HG02884 (cell line): Measurements from ENCODE around the gene ACVRL1.
A peak's percentile ranks its signal among the peaks of the same experiment; 100 is the strongest.

ENCODE experiments used
- ATAC-seq: cut with Tn5 transposase; IDR thresholded peaks from one replicate; pipeline ENCODE4 v1.9.1; 2021; ENCODE audit warnings: mild to moderate bottlenecking, moderate library complexity; ENCODE audit not compliant: unreplicated experiment

Gene ACVRL1

DNA sequence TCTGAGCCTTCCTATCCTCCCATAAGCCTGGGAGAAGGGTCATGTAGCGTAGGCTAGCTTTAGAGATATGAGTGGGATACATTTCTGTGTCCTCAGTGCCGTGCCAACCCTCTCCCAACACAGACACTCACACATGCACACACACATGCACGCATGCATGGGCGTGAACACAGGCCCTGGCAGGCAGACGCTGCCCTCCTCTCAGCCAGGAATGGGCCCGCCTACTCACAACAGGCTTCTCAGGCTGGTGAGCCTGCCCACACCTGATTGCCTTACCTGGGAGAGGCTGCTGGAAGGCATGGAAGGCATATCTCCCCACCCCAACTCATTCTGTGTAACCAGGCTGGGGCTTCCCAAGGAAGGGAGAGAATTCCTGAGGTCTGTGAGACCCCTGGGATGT, 31.4 kb downstream of the ACVRL1 start:
- no peak for ATAC-seq

- ATAC-seq, result no peak
Observed at GRCh38 chr12:51941011-51941581, 33.8 kb downstream of the ACVRL1 start.

DNA sequence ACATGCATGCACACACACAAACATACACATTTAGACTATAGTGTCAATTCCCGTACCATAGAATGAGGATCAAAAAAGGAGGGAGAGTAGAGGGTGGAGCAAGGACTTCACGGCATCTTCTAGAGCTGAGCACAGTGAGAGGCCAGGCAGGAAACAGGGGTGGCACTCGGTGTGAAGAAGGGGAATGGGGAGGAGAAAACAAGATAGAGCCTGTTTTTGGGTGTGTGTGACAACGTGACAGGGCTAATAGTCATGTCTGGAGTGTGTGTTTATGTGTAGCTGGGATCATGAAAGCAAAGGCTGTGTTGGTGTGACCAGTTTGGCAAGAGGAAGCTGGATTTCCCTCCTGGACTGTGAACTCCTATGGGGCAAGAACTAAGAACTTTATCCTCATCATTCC, 34.3 kb downstream of the ACVRL1 start:
- no peak for ATAC-seq

DNA sequence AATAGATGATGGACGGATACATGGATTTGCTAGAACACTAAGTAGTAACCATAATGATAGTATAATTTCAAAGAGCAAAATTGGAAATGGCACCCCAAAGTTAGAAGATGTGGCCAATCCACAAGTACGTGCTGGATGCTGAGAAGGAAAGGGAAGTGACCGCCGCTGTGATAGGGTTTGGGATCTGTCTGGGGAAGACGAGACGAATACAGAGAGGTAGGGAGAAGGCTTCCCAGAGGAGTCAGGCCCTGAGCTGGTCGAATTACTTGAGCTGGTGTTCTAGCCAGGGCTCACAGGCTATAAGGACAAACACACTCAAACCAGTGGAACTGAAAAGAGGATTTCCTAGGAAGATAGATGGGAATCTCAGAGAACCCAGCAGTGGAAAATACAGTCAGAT, 34.8 kb downstream of the ACVRL1 start:
- ATAC-seq, result no peak

- no peak for ATAC-seq
Observed at GRCh38 chr12:51942501-51943000, 35.2 kb downstream of the ACVRL1 start.

GRCh38 chr12:51943346-51943745, 36.0 kb downstream of the ACVRL1 start:
- no peak for ATAC-seq

DNA sequence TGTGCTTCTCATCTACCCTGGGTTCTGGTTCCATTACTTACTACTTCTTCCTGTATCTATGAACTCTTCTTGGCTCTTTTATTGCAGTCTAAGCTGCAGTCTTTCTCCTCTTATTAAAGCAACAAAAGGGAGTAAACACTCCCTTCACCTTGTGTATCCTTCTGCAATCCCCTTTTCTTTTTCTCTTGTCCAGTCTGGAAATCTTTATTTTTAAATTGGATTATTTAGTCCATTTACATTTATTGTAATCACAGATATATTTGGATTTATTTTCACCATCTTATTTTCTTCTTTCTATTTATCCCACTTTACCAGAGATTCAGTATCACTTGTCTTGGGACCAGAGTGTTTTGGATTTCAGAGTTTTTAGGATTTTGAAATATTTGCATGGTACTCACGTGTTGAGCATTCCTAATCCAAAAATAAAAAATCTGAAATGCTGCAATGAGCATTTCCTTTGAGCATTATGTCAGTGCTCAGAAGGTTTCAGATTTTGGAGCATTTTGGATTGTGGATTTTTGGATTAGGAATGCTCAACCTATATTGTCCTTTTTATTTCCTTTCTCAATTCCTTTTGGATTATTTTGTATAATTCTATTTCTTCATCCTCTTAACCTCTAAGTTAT, 37.4 kb downstream of the ACVRL1 start:
- no peak for ATAC-seq

GRCh38 chr12:51947246-51947996, 40.1 kb downstream of the ACVRL1 start:
- no peak for ATAC-seq

DNA sequence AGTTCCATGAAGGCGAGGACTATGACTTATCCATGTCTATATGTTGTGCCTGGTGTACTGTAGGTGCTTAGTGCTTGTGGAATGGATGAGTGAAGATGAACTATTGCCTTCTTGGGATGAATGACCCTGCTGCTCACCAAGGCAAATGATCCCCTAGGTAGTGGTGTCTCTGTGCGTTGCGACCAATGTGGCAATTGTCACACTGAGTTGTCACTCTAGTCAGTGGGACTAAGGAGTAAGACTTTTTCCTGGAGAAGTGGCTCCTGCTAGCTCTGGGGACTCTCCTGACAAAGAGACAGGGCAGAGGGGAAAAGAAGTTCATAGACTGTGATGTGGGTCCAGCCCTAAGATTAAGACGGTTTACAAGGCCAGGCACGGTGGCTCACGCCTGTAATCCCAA, 40.8 kb downstream of the ACVRL1 start:
- no peak for ATAC-seq

DNA sequence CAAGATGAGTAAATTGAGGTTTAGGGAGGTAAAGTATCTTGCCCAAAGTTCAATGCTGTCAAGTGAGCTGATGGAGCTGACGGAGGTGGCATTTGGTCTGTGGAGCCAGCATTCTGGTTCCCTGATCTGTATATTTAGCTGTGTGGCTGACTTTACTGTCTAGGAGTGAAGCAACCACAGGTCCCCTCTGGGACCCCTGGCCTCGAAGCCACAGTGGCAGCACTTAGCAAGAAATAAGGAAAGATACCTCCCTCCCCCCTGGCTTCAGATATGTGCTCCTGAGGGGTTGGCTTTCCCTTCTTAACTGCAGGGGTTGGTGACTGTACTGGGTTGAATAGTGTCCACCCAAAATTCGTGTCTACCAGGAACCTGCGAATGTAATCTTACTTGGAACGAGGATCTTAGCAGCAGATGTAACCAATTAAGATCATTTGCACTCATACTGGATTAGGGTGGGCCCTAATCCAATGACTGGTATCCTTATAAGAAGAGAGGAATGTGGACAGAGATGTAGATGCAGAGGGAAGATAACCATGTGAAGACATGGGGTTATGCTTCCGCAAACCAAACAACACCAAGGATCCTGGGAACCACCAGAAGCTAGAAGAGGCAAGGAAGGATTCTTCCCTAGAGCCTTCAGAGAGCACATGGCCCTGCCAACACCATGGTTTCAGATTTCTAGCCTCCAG, 42.2 kb downstream of the ACVRL1 start:
- no peak for ATAC-seq

- no peak for ATAC-seq
Observed at GRCh38 chr12:51950682-51951198, 43.4 kb downstream of the ACVRL1 start.

GRCh38 chr12:51951199-51951842, 44.0 kb downstream of the ACVRL1 start, which contains the start of gene ACVR1B:
Gene ACVR1B (plus strand): TSS chr12:51951699. CDS start chr12:51951744, 45 bp downstream.
- peak; percentile 80 for ATAC-seq

DNA sequence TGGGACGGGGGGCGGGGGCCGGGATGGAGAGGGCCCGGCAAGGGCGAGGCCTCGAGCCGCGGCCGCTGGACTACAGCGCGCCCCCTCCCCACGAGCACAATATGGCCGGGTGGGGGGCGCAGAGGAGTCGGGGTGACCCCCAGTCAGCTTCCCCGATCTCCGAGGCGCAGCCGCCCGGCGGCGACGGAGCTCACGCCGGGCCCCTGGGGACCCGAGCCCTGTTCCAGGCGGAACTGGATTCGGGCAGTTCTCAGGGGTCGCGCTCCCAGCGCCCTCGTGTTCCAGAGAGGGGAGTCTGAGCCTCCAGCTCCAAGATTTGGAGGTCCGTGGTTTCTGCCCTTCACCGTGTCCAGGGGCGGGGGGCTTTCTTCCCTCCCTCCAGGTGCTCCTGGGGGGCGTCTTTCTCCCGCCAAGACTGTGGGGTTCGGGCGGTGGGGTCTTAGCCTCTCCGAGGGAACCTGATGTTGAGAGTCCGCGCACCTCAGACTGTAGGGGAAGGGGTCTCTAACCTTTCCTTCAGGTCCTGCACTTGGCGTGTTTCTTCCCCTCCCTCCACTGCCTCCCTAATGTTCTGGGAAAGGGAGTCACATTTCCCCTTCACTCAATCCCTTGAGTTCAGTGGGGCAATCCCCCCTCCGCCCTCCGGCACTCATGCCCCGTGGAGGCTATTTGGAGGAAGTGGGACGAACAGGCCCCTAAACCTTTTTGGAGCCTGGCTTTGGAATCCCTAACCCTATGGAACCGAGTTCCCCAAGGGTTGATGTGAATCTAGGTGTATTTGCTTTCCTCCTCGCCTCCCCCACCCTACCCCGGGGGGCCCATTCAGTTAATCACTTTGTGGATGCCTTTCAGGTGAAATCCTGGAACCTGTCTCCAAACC, 44.8 kb downstream of the ACVRL1 start:
- no peak for ATAC-seq

DNA sequence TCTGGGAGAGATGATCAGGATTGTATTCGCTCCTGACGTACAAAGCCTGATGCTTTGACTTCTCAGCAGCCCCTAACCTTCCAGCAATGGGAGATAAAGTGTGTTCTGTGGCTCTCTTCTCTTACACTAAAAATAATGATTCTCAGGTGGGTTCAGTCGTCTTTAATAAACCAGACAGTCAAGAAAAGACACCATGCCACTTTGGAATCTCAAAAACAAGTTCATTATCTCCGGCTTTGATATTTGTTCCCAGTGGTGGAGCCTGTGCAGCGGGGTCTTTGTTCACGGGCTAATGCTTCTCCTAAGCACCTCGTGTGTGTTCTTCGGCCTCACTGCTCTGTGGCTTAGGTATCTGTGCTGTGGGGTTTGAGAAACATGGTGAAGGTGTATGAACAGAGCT, 45.8 kb downstream of the ACVRL1 start:
- no peak for ATAC-seq

GRCh38 chr12:51953864-51954263, 46.6 kb downstream of the ACVRL1 start:
- ATAC-seq, result no peak

GRCh38 chr12:51954561-51955361, 47.5 kb downstream of the ACVRL1 start:
- no peak for ATAC-seq

GRCh38 chr12:51955702-51956101, 48.4 kb downstream of the ACVRL1 start:
- ATAC-seq, result no peak

DNA sequence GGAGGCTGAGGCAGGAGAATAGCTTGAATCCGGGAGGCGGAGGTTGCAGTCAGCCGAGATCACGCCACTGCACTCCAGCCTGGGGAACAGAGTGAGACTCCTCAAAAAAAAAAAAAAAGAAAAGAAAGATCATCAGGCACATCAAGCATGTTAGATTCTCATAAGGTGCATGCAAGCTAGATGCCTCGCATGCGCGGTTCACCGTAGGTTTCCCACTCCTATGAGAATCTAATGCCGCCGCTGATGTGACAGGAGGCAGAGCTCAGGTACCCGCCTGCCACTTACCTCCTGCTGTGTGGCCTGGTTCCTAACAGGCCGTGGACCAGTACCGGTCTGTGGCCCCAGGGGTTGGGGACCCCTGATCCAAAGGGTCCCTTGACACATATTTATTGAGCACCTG, 51.2 kb downstream of the ACVRL1 start:
- ATAC-seq, result no peak

DNA sequence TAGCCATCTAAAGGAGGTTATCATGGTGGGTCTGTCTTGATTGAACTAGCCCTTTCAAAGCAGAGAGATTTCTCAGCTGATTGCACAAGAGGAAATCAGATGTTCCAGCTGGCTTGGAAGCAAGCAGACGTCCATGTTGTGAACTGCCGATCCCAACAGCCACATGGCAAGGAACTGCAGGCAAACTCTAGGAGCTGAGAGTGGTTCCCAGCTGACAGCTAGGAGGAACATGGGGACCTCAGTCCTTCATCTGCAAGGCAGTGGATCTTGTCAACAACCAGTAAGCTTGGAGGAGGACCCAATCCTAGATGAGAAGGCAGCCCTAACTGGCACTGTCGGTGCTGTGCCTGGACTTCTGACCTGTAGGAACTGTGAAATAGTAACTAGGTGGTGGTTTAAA, 51.9 kb downstream of the ACVRL1 start:
- no peak for ATAC-seq
